Right lung (tissue), 5 donors: ENCODE results near the gene DCTN3. TPM values are rescaled to one million over a fixed set of nuclear protein-coding genes. Genes with fewer than 3 reads are reported as not detected.

Experiments used
- DNase-seq, 2 donors: peaks; one replicate each; pipeline ENCODE4 v3.0.0-alpha.2; 2013
- polyA plus RNA-seq, 5 donors: library from polyadenylated mRNA; unstranded; fragments of 120-200 nt; gene quantifications; one replicate each; pipeline versions ENCODE4 v1.2.1 to v1.2.3, GENCODE V29; 2013; ENCODE audit warnings: inconsistent platforms in 1 of 5, low replicate concordance in 1 of 5; ENCODE audit not compliant: insufficient read length in 5 of 5, insufficient read depth in 1 of 5

DCTN3 gene
- polyA plus RNA-seq, 5 donors: 86.1 to 101 (median 96.5) TPM

- DNase-seq: no peak
Observed at GRCh38 chr9:34627716-34628655, 7.7 kb upstream of the DCTN3 start.

GRCh38 chr9:34625186-34625486 lies 4.8 kb upstream of the DCTN3 start:
- no peak for DNase-seq

- no peak for DNase-seq
Observed at GRCh38 chr9:34624475-34625185, 4.3 kb upstream of the DCTN3 start.

GRCh38 chr9:34623374-34624235 lies 3.3 kb upstream of the DCTN3 start:
- no peak for DNase-seq

GRCh38 chr9:34615132-34615531 lies 5.2 kb downstream of the DCTN3 start:
- DNase-seq: no peak

- peak; percentile 64 to 78 for DNase-seq
Observed at GRCh38 chr9:34612788-34613390, 7.4 kb downstream of the DCTN3 start.

GRCh38 chr9:34611811-34612787 lies 8.2 kb downstream of the DCTN3 start, which contains the start of gene RPP25L:
TSS of gene RPP25L (minus strand) at chr9:34612097. CDS start at chr9:34611296, 801 bp downstream.
- DNase-seq: peak; percentile 89 to 90

GRCh38 chr9:34611251-34611810 lies 9.0 kb downstream of the DCTN3 start:
- DNase-seq: no peak

GRCh38 chr9:34610434-34611206 lies 9.7 kb downstream of the DCTN3 start:
- no peak for DNase-seq

GRCh38 chr9:34607331-34607730 lies 13.0 kb downstream of the DCTN3 start:
- DNase-seq: no peak

GRCh38 chr9:34606905-34607304 lies 13.4 kb downstream of the DCTN3 start:
- DNase-seq: no peak

GRCh38 chr9:34606190-34606589 lies 14.1 kb downstream of the DCTN3 start:
- no peak for DNase-seq

- DNase-seq: peak; percentile 62 to 80
Observed at GRCh38 chr9:34603610-34604231, 16.6 kb downstream of the DCTN3 start.

GRCh38 chr9:34601937-34602573 lies 18.2 kb downstream of the DCTN3 start:
- no peak for DNase-seq

- DNase-seq: no peak
Observed at GRCh38 chr9:34600908-34601307, 19.4 kb downstream of the DCTN3 start.

- DNase-seq: no peak
Observed at GRCh38 chr9:34599546-34599945, 20.7 kb downstream of the DCTN3 start.

- no peak for DNase-seq
Observed at GRCh38 chr9:34594177-34594576, 26.1 kb downstream of the DCTN3 start.
